CD4-positive, CD25-positive, alpha-beta regulatory T cell (primary cell): ENCODE results near the gene NUPR1. TPM values are rescaled to one million over a fixed set of nuclear protein-coding genes. Genes with fewer than 3 reads are reported as not detected.
"Not testable (repeated sequence)": the region's sequence is repeated elsewhere in the genome, so short reads cannot be mapped to it uniquely, and the experiment has no call there.

Experiments used
- ATAC-seq, 2 donors: fragments of 150-1000 bp; cut with Tn5 transposase; one replicate each; pipeline ENCODE4 v1.10.0; 2021; ENCODE audit warnings: low read depth in 2 of 2, moderate number of reproducible peaks in 2 of 2, moderate library complexity in 1 of 2
- DNase-seq, 3 donors: peaks; one replicate each; pipeline versions ENCODE4 v3.0.0 to v3.0.0-alpha.2; 2012 to 2022; ENCODE audit warnings: mixed read lengths in 1 of 3
- H3K27ac ChIP-seq: one replicate; pipeline ENCODE4 v1.7.0; 2013; ENCODE audit warnings: mild to moderate bottlenecking, low read length; ENCODE audit not compliant: insufficient read depth, poor library complexity, severe bottlenecking
- H3K27me3 ChIP-seq: one replicate; pipeline ENCODE4 v1.7.0; 2013; ENCODE audit warnings: low read length; ENCODE audit not compliant: control insufficient read depth, insufficient read depth
- H3K36me3 ChIP-seq: one replicate; pipeline ENCODE4 v1.7.0; 2013; ENCODE audit warnings: mild to moderate bottlenecking, low read length, moderate library complexity; ENCODE audit not compliant: control insufficient read depth, insufficient read depth
- H3K4me1 ChIP-seq: 2 replicates; pipeline ENCODE4 v1.7.0; 2013; ENCODE audit warnings: mild to moderate bottlenecking, low read length; ENCODE audit not compliant: insufficient read depth, control insufficient read depth, poor library complexity, severe bottlenecking
- H3K4me3 ChIP-seq: one replicate; pipeline ENCODE4 v1.7.0; 2013; ENCODE audit warnings: low read depth, mild to moderate bottlenecking, low read length, moderate library complexity
- H3K9me3 ChIP-seq, 2 experiments: 1 replicate in 1 of 2; 2 replicates in 1 of 2; pipeline ENCODE4 v1.7.0; 2013; ENCODE audit warnings: low read length in 2 of 2, mild to moderate bottlenecking in 1 of 2, moderate library complexity in 1 of 2; ENCODE audit not compliant: control insufficient read depth in 2 of 2
- H3K27ac Mint-ChIP-seq, 3 donors: one replicate each; pipeline ENCODE4 v1.8.0; 2020 to 2022; ENCODE audit warnings: mild to moderate bottlenecking in 3 of 3, mixed read lengths in 3 of 3, moderate library complexity in 2 of 3
- H3K27me3 Mint-ChIP-seq: one replicate; pipeline ENCODE4 v1.8.0; 2022; ENCODE audit warnings: mild to moderate bottlenecking, mixed read lengths
- H3K36me3 Mint-ChIP-seq: one replicate; pipeline ENCODE4 v1.8.0; 2020; ENCODE audit warnings: mixed read lengths
- H3K4me1 Mint-ChIP-seq, 4 donors: one replicate each; pipeline ENCODE4 v1.8.0; 2020 to 2022; ENCODE audit warnings: mixed read lengths in 4 of 4, mild to moderate bottlenecking in 1 of 4
- H3K4me3 Mint-ChIP-seq, 4 donors: one replicate each; pipeline ENCODE4 v1.8.0; 2020 to 2022; ENCODE audit warnings: mild to moderate bottlenecking in 4 of 4, mixed read lengths in 4 of 4, moderate library complexity in 3 of 4
- H3K9me3 Mint-ChIP-seq, 7 donors: one replicate each; pipeline ENCODE4 v1.8.0; 2020 to 2022; ENCODE audit warnings: mixed read lengths in 7 of 7, mild to moderate bottlenecking in 3 of 7, moderate library complexity in 2 of 7
- polyA plus RNA-seq, 4 donors: library from polyadenylated mRNA; unstranded; fragments of 300-500 nt; fragmentation: Illumina TruSeq; gene quantifications; one replicate each; pipeline ENCODE4 v1.2.3, GENCODE V29; 2021
- total RNA-seq: library from RNA; stranded (reverse); gene quantifications from one replicate; pipeline ENCODE4 v1.2.3, GENCODE V29; 2022

Gene NUPR1
- total and polyA plus RNA-seq, 5 donors from 2014 or later: not detected

DNA sequence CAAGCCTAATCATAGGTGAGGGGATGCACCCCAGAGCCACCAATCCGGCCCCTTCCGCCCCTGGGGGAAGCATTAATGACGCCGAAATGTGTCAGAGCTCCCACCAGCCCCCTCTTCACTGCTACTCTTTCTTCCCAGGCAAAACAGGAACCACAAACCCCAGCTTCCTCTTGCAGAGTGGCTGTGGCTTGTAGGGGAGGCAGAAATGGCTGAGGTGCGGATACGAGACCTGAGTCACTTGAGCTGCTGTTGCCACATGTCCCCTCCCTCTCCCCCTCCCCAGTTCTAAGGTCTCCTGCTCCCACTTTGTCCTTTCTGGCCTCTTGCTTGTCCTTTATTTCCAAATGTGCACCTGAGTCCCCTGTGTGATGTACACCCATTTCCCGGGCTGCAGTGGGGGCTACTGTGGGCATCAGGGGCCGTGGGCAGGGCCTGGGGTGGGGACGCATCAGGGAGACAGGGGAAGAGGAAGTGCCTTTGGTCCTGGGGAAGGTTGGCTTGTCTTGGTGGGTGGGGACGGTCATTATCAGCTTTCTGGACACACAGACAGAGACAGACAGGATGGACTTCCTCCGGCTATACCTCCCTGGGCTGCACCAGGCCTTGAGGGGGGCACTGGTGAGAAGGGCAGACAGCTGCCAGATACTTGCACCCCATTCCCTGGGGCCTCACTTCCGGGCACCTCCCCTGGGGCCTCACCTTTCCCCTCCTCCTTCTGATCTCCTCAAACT is 44.5 kb downstream of the NUPR1 start, which contains the start of gene APOBR:
Gene APOBR (plus strand): TSS at position 523 of the 731 bp plus-strand sequence. CDS start 39 bp downstream, at position 562.
- Mint-ChIP-seq H3K9me3 (no peaks in the 10 kb centered on the region), H3K36me3 (peaks cover 9% of the 10 kb centered on the region), H3K4me3 (peak within 1 kb of the TSS; percentile 86 to 98 (median 90)), H3K4me1 (peaks cover 0 to 73% (median 31%) of the 10 kb centered on the region in 4 donors), H3K27me3 (no peaks in the 10 kb centered on the region), H3K27ac (peak within 1 kb of the TSS; percentile 99 to 100 (median 99))
- Histone ChIP-seq H3K27ac (peak within 1 kb of the TSS; percentile 98), H3K27me3 (no peaks in the 10 kb centered on the region), H3K9me3 (no peaks in the 10 kb centered on the region), H3K4me1 (peaks cover 64% of the 10 kb centered on the region), H3K4me3 (peak within 1 kb of the TSS; percentile 89), H3K36me3 (peaks cover 1% of the 10 kb centered on the region)
- ATAC-seq (peak; percentile 82 to 84), DNase-seq (peak; percentile 80 to 96 (median 90))

DNA sequence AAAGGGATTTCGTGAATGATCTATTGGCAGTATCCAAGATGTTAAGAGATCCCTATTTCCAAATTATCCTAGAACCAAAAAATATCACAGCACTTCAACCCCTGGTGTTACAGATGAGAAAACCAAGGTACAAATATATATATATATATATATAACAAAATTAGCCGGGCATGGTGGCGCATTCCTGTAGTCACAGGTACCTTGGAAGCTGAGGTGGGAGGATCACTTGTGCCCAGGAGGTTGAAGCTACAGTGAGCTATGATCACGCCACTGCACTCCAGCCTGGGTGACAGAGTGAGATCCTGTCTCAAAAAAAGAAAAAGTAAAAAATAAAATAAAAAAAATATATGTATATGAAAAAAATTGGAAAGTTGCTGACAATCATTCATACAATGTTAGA is 46.3 kb downstream of the NUPR1 start:
- H3K9me3 Mint-ChIP-seq: no peaks in the 10 kb centered on the region
- H3K27me3 ChIP-seq: no peaks in the 10 kb centered on the region
- peak overlapping the region; percentile 96 to 98 (median 98) for H3K4me3 Mint-ChIP-seq
- H3K4me3 ChIP-seq: peak overlapping the region; percentile 89
- H3K27ac ChIP-seq: peak overlapping the region; percentile 98
- DNase-seq (no peak), ATAC-seq (no peak)
- H3K4me1 Mint-ChIP-seq: peaks cover 0 to 83% (median 36%) of the 10 kb centered on the region in 4 donors
- peaks cover 11% of the 10 kb centered on the region for H3K36me3 Mint-ChIP-seq
- H3K36me3 ChIP-seq: peaks cover 14% of the 10 kb centered on the region
- peak overlapping the region; percentile 99 to 100 (median 99) for H3K27ac Mint-ChIP-seq
- H3K4me1 ChIP-seq: peaks cover 72% of the 10 kb centered on the region
- H3K9me3 ChIP-seq: no peaks in the 10 kb centered on the region
- H3K27me3 Mint-ChIP-seq: no peaks in the 10 kb centered on the region

DNA sequence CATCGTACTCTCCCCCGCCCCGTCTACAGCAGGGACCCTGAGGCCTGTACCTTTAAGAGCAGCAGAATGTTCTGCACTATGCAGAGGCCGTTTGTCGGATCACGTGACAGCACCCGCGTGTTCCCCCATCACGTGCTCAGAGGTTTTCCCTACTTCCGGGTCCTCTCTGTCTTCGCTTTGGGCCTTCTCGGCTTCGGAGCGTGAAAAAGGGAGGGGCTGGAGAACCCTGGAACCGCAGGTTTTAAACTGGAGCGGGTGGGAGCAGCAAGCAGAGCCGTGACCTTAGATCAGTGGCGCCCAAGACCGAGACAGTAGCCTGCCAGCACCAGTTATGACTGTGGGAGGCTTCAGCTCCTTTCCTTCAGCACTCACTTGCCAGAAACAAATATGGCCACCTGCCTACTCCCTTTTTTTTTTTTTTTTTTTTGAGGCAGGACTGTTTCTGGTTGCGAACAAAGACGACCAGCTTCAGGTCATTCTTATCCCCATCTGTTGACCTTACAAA is 46.8 kb downstream of the NUPR1 start, which contains the start of gene CLN3:
Gene CLN3 (minus strand): TSS at position 105 of the 505 bp plus-strand sequence. CDS start 315 bp downstream, outside the sequence.
- Mint-ChIP-seq H3K9me3 (no peaks in the 10 kb centered on the region), H3K27ac (peak within 1 kb of the TSS; percentile 99 to 100 (median 99)), H3K27me3 (no peaks in the 10 kb centered on the region), H3K4me3 (peak within 1 kb of the TSS; percentile 96 to 98 (median 98)), H3K4me1 (peaks cover 0 to 82% (median 37%) of the 10 kb centered on the region in 4 donors), H3K36me3 (peaks cover 9% of the 10 kb centered on the region)
- Histone ChIP-seq H3K9me3 (no peaks in the 10 kb centered on the region), H3K4me1 (peaks cover 71% of the 10 kb centered on the region), H3K4me3 (peak within 1 kb of the TSS; percentile 89), H3K36me3 (peaks cover 18% of the 10 kb centered on the region), H3K27me3 (no peaks in the 10 kb centered on the region), H3K27ac (peak within 1 kb of the TSS; percentile 98)
- ATAC-seq (peak; percentile 71 to 79), DNase-seq (peak; percentile 84 to 96 (median 94))

GRCh38 chr16:28491230-28491969 is 47.4 kb downstream of the NUPR1 start:
- DNase-seq (peak in 1 of 3 donors; percentile 29), ATAC-seq (no peak)
- H3K27ac Mint-ChIP-seq: peak overlapping the region; percentile 99 to 100 (median 99)
- Histone ChIP-seq H3K27ac (peak overlapping the region; percentile 98), H3K4me1 (peaks cover 69% of the 10 kb centered on the region), H3K4me3 (peak overlapping the region; percentile 89), H3K9me3 (no peaks in the 10 kb centered on the region), H3K36me3 (peaks cover 22% of the 10 kb centered on the region), H3K27me3 (no peaks in the 10 kb centered on the region)
- peaks cover 0 to 77% (median 34%) of the 10 kb centered on the region in 4 donors for H3K4me1 Mint-ChIP-seq
- H3K4me3 Mint-ChIP-seq: peak overlapping the region; percentile 96 to 98 (median 98)
- peaks cover 8% of the 10 kb centered on the region for H3K36me3 Mint-ChIP-seq
- H3K9me3 Mint-ChIP-seq: no peaks in the 10 kb centered on the region
- no peaks in the 10 kb centered on the region for H3K27me3 Mint-ChIP-seq

DNA sequence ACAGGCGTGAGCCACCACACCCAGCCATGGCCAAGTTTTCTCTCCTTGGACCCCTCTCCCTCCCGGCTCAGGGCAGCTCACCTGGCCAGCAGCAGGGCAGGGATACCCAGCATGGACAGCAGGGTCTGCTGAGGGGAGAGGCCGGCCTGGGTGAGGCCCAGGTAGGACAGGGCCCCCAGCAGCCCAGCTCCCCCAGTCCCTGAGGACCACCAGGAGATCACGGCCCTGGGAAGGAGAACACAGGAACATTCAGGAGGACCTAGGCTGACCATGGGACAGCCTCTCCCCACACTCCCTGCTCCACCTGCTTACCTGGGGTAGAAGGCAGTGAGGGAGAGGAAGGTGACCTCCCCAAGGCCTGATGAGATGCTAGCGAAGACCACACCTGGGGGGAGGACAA is 52.5 kb downstream of the NUPR1 start:
- Histone ChIP-seq H3K27ac (no peak overlapping the region), H3K27me3 (no peaks in the 10 kb centered on the region), H3K9me3 (no peaks in the 10 kb centered on the region), H3K4me3 (no peak overlapping the region), H3K4me1 (peaks cover 28% of the 10 kb centered on the region), H3K36me3 (peaks cover 49% of the 10 kb centered on the region)
- ATAC-seq: peak in 1 of 2 donors; percentile 29
- H3K36me3 Mint-ChIP-seq: peaks cover 11% of the 10 kb centered on the region
- H3K4me3 Mint-ChIP-seq: no peak overlapping the region
- no peaks in the 10 kb centered on the region for H3K9me3 Mint-ChIP-seq
- H3K27ac Mint-ChIP-seq: peak overlapping the region in 1 of 3 donors; percentile 26
- H3K4me1 Mint-ChIP-seq: peaks cover 0 to 31% (median 5%) of the 10 kb centered on the region in 4 donors
- H3K27me3 Mint-ChIP-seq: no peaks in the 10 kb centered on the region
- DNase-seq: no peak

DNA sequence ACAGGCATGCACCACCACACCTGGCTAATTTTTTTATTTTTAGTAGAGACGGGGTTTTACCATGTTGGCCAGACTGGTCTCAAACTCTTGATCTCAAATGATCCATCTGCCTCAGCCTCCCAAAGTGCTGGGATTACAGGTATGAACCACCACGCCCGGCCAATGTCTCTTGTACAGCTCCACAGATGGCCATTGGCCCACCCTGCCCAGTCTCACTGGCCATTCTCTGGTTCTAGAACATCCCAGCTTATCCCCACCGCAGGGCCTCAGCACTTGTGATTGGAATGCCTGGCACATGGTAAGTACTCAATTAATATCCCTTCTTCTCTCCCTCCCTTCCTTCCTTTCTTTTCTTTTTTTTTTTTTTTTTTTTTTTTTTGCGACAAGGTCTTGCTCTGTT is 55.4 kb downstream of the NUPR1 start:
- H3K4me1 Mint-ChIP-seq, H3K36me3 Mint-ChIP-seq, H3K9me3 ChIP-seq, H3K27me3 Mint-ChIP-seq, H3K27me3 ChIP-seq, H3K27ac ChIP-seq, H3K4me1 ChIP-seq, H3K4me3 ChIP-seq, H3K27ac Mint-ChIP-seq, DNase-seq, H3K9me3 Mint-ChIP-seq, ATAC-seq: not testable (repeated sequence)
- H3K4me3 Mint-ChIP-seq: peak overlapping the region in 1 of 4 donors; percentile 54
- peaks cover 64% of the 10 kb centered on the region for H3K36me3 ChIP-seq
